Peyer's patch (tissue), 4 donors: ENCODE data around the gene EP400. TPM values are rescaled to one million over a fixed set of nuclear protein-coding genes. Genes with fewer than 3 reads are reported as not detected.

ENCODE experiments used
- DNase-seq, 3 donors: peaks; one replicate each; pipeline ENCODE4 v3.0.0-alpha.2; 2017 to 2019
- H3K27ac ChIP-seq, 4 donors: fragments of 200-600 bp; sonication (generic); one replicate each; pipeline ENCODE4 v1.5.1; 2016 to 2019
- H3K27me3 ChIP-seq, 2 donors: fragments of 200-600 bp; sonication (generic); one replicate each; pipeline ENCODE4 v1.5.1; 2019
- H3K36me3 ChIP-seq, 3 donors: fragments of 200-600 bp; sonication (generic); one replicate each; pipeline ENCODE4 v1.5.1; 2016 to 2019
- H3K4me1 ChIP-seq, 4 donors: fragments of 200-600 bp; sonication (generic); one replicate each; pipeline ENCODE4 v1.5.1; 2016 to 2019
- H3K4me3 ChIP-seq, 4 donors: fragments of 200-600 bp; sonication (generic); 1 replicate in 3 of 4; 2 replicates in 1 of 4; pipeline ENCODE4 v1.5.1; 2016 to 2019; ENCODE audit warnings: mild to moderate bottlenecking in 1 of 4
- H3K9me3 ChIP-seq, 4 donors: fragments of 200-600 bp; sonication (generic); one replicate each; pipeline ENCODE4 v1.5.1; 2016 to 2019; ENCODE audit warnings: mild to moderate bottlenecking in 1 of 4
- CTCF ChIP-seq, 6 experiments: fragments of 450-650 bp in 4 of 6; fragments of 200-600 bp in 2 of 6; sonication (generic) in 1 of 6; IDR thresholded peaks; one replicate each; pipeline ENCODE4 v1.5.1; 2017 to 2019; ENCODE audit warnings: antibody characterized with exemption in 6 of 6, mild to moderate bottlenecking in 3 of 6, moderate library complexity in 1 of 6
- POLR2A ChIP-seq, 2 donors: fragments of 450-650 bp; IDR thresholded peaks; one replicate each; pipeline ENCODE4 v1.5.1; 2017; ENCODE audit warnings: antibody characterized with exemption in 2 of 2, mild to moderate bottlenecking in 2 of 2, moderate library complexity in 2 of 2
- total RNA-seq, 4 donors: library from RNA; depleted of rRNA; stranded (reverse); fragments of >200 nt; gene quantifications; one replicate each; pipeline ENCODE4 v1.1.0, GENCODE V29; 2016

Gene EP400
- total RNA-seq, 4 donors from 2014 or later, result 22.1 to 60.2 (median 49.2) TPM

GRCh38 chr12:131904346-131904745, 45.4 kb upstream of the EP400 start:
- H3K27me3 ChIP-seq, result no peaks in the 10 kb centered on the region
- H3K4me3 ChIP-seq, result no peak overlapping the region
- no peaks in the 10 kb centered on the region for H3K9me3 ChIP-seq
- H3K36me3 ChIP-seq, result peaks cover 0 to 29% (median 0%) of the 10 kb centered on the region in 3 donors
- no peak overlapping the region for H3K27ac ChIP-seq
- TF ChIP-seq CTCF (IDR thresholded peaks at IDR 0.05), result no peak
- no peak for TF ChIP-seq POLR2A (IDR thresholded peaks at IDR 0.05)
- no peak for DNase-seq
- peaks cover 0 to 13% (median 0%) of the 10 kb centered on the region in 4 donors for H3K4me1 ChIP-seq

- Histone ChIP-seq H3K27ac (no peak overlapping the region), H3K9me3 (no peaks in the 10 kb centered on the region), H3K27me3 (no peaks in the 10 kb centered on the region), H3K36me3 (peaks cover 0 to 37% (median 0%) of the 10 kb centered on the region in 3 donors), H3K4me3 (no peak overlapping the region), H3K4me1 (peaks cover 0 to 13% (median 0%) of the 10 kb centered on the region in 4 donors)
- DNase-seq, result peak in 1 of 3 donors; percentile 33
- no peak for TF ChIP-seq POLR2A (IDR thresholded peaks at IDR 0.05)
- TF ChIP-seq CTCF (IDR thresholded peaks at IDR 0.05), result no peak
Measured at GRCh38 chr12:131905081-131905629, 44.6 kb upstream of the EP400 start.

- Histone ChIP-seq H3K9me3 (no peaks in the 10 kb centered on the region), H3K4me3 (no peak overlapping the region), H3K27me3 (no peaks in the 10 kb centered on the region), H3K36me3 (peaks cover 0 to 43% (median 0%) of the 10 kb centered on the region in 3 donors), H3K4me1 (peaks cover 0 to 13% (median 0%) of the 10 kb centered on the region in 4 donors), H3K27ac (no peak overlapping the region)
- peak in 1 of 3 donors; percentile 39 for DNase-seq
- TF ChIP-seq POLR2A (IDR thresholded peaks at IDR 0.05) (no peak), CTCF (IDR thresholded peaks at IDR 0.05) (no peak)
Measured at GRCh38 chr12:131905630-131906091, 44.1 kb upstream of the EP400 start.

- Histone ChIP-seq H3K36me3 (peaks cover 0 to 60% (median 0%) of the 10 kb centered on the region in 3 donors), H3K27me3 (no peaks in the 10 kb centered on the region), H3K27ac (no peak overlapping the region), H3K4me1 (peaks cover 0 to 5% (median 0%) of the 10 kb centered on the region in 4 donors), H3K9me3 (no peaks in the 10 kb centered on the region), H3K4me3 (no peak overlapping the region)
- DNase-seq, result no peak
- TF ChIP-seq CTCF (IDR thresholded peaks at IDR 0.05) (no peak), POLR2A (IDR thresholded peaks at IDR 0.05) (no peak)
Measured at GRCh38 chr12:131907379-131908091, 42.2 kb upstream of the EP400 start.

- no peaks in the 10 kb centered on the region for H3K9me3 ChIP-seq
- no peak overlapping the region for H3K4me3 ChIP-seq
- H3K27ac ChIP-seq, result no peak overlapping the region
- peaks cover 0 to 66% (median 0%) of the 10 kb centered on the region in 3 donors for H3K36me3 ChIP-seq
- no peak for DNase-seq
- TF ChIP-seq CTCF (IDR thresholded peaks at IDR 0.05), result no peak
- no peak for TF ChIP-seq POLR2A (IDR thresholded peaks at IDR 0.05)
- H3K4me1 ChIP-seq, result peaks cover 0 to 5% (median 0%) of the 10 kb centered on the region in 4 donors
- no peaks in the 10 kb centered on the region for H3K27me3 ChIP-seq
Measured at GRCh38 chr12:131908092-131909080, 41.4 kb upstream of the EP400 start.
